ENCODE results near the gene PPP1R15A. TPM values are rescaled to one million over a fixed set of nuclear protein-coding genes. Genes with fewer than 3 reads are reported as not detected.
"Not testable (repeated sequence)": the region's sequence is repeated elsewhere in the genome, so short reads cannot be mapped to it uniquely, and the experiment has no call there.

The PPP1R15A gene
- total RNA-seq, 1 donor: 63.9 TPM

GRCh38 chr19:48873476-48874302 lies 1.5 kb downstream of the PPP1R15A start:
- peak; percentile 42 for DNase-seq (ENCODE audit: low read depth)
- peak overlapping the region; percentile 94 for H3K4me3 ChIP-seq (ENCODE audit: low read depth, low read length)
- TF ChIP-seq CTCF (IDR thresholded peaks at IDR 0.05; ENCODE audit: insufficient read depth, low read depth, low read length): no peak

DNA sequence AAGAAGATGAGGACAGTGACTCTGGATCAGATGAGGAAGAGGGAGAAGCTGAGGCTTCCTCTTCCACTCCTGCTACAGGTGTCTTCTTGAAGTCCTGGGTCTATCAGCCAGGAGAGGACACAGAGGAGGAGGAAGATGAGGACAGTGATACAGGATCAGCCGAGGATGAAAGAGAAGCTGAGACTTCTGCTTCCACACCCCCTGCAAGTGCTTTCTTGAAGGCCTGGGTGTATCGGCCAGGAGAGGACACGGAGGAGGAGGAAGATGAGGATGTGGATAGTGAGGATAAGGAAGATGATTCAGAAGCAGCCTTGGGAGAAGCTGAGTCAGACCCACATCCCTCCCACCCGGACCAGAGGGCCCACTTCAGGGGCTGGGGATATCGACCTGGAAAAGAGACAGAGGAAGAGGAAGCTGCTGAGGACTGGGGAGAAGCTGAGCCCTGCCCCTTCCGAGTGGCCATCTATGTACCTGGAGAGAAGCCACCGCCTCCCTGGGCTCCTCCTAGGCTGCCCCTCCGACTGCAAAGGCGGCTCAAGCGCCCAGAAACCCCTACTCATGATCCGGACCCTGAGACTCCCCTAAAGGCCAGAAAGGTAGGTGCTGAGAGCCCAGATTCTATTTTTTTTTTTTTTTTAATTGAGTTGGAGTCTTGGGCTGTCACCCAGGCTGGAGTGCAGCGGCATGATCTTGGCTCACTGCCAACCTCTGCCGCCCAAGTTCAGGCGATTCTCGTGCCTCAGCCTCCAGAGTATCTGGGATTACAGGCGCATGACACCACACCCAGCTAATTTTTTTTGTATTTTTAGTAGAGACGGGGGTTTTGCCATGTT lies 2.3 kb downstream of the PPP1R15A start:
- H3K4me3 ChIP-seq (ENCODE audit: low read depth, low read length): peak overlapping the region; percentile 94
- DNase-seq (ENCODE audit: low read depth): peak; percentile 54
- no peak for TF ChIP-seq CTCF (IDR thresholded peaks at IDR 0.05; ENCODE audit: insufficient read depth, low read depth, low read length)

DNA sequence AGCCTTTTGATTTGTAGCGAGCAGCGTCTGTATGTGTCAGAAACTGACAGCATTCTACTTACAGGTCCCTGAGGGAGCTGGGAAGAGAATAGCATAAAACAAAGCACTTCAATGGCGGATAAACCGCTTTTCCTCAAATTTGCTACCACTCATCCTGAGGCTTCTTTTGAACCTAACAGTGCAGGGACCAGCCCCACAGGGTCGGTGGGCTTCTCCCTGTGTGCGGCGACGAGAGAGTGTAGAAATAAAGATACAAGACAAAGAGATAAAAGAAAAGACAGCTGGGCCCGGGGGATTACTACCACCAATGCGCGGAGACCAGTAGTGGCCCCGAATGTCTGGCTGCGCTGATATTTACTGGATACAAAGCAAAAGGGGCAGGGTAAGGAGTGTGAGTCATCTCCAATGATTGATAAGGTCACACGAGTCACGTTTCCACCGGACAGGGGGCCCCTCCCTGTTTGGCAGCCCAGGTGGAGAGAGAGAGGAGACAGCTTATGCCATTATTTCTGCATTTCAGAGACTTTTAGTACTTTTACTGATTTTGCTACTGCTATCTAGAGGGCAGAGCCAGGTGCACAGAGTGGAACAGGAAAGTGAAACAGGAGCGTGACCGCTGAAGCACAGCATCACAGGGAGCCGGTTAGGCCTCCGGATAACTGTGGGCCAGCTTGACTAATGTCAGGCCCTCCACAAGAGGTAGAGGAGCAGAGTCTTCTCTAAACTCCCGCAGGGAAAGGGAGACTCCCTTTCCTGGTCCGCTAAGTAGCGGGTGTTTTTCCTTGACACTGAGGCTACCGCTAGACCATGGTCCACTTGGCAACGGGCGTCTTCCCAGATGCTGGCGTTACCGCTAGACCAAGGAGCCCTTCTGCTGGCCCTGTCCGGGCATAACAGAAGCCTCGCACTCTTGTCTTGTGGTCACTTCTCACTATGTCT lies 4.1 kb downstream of the PPP1R15A start:
- DNase-seq (ENCODE audit: low read depth): not testable (repeated sequence)
- peak overlapping the region; percentile 94 for H3K4me3 ChIP-seq (ENCODE audit: low read depth, low read length)

GRCh38 chr19:48877855-48878195 lies 5.6 kb downstream of the PPP1R15A start:
- DNase-seq (ENCODE audit: low read depth): no peak
- H3K4me3 ChIP-seq (ENCODE audit: low read depth, low read length): no peak overlapping the region
- no peak for TF ChIP-seq CTCF (IDR thresholded peaks at IDR 0.05; ENCODE audit: insufficient read depth, low read depth, low read length)

DNA sequence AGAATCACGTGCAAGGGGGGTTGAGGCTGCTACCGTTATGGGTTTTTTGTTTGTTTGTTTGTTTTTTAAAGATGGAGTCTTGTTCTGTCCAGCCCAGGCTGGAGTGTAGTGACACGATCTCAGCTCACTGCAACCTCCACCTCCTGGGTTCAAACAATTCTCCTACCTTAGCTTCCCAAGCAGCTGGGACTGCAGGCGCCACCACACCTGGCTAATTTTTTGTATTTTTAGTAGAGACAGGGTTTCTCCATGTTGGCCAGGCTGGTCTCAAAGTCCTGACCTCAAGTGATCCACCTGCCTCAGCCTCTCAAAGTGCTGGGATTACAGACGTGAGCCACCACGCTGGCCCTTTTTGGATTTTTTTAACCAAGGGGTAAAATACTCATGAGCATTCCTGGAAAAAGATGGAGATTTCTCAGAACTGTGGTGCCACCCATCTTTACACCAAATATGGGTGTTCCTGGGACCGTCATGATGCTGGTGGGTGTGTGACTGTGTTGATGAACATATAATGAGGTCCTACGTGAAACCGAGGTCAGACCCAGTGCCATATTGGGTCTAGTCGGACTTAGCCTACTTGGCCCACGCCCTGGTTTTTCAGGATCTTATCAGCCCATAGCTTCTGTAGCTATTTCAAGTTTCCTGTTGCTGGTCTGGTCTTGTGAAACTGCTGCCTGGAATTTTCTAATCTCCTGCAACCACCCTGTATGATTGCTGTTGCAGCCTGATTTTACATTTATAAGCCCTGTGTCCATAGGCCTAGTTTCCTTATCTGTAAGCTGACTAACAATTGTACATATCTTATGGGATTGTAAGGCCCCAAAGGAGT lies 6.2 kb downstream of the PPP1R15A start:
- H3K4me3 ChIP-seq (ENCODE audit: low read depth, low read length): no peak overlapping the region
- TF ChIP-seq CTCF (IDR thresholded peaks at IDR 0.05; ENCODE audit: insufficient read depth, low read depth, low read length): no peak
- DNase-seq (ENCODE audit: low read depth): peak; percentile 98

GRCh38 chr19:48879025-48879637 lies 6.9 kb downstream of the PPP1R15A start:
- DNase-seq (ENCODE audit: low read depth): no peak
- no peak for TF ChIP-seq CTCF (IDR thresholded peaks at IDR 0.05; ENCODE audit: insufficient read depth, low read depth, low read length)
- no peak overlapping the region for H3K4me3 ChIP-seq (ENCODE audit: low read depth, low read length)

GRCh38 chr19:48879696-48880095 lies 7.5 kb downstream of the PPP1R15A start:
- not testable (repeated sequence) for H3K4me3 ChIP-seq (ENCODE audit: low read depth, low read length); DNase-seq (ENCODE audit: low read depth)
